Nephron (organoid): Measurements from ENCODE around the gene ITM2B.
"Not testable (repeated sequence)": the region's sequence is repeated elsewhere in the genome, so short reads cannot be mapped to it uniquely, and the experiment has no call there.

Source experiments
- H3K27ac Mint-ChIP-seq, 3 experiments: 2 replicates each; pipeline ENCODE4 v1.8.0; 2020; ENCODE audit warnings: mixed read lengths in 3 of 3, mild to moderate bottlenecking in 2 of 3, moderate library complexity in 1 of 3
- H3K27me3 Mint-ChIP-seq: 2 replicates; pipeline ENCODE4 v1.8.0; 2021; ENCODE audit warnings: low read depth, mild to moderate bottlenecking, moderate library complexity, mixed read lengths
- H3K36me3 Mint-ChIP-seq: 2 replicates; pipeline ENCODE4 v1.8.0; 2020; ENCODE audit warnings: low read depth, mixed read lengths
- H3K4me1 Mint-ChIP-seq: 2 replicates; pipeline ENCODE4 v1.8.0; 2020; ENCODE audit warnings: mixed read lengths
- H3K4me3 Mint-ChIP-seq, 3 experiments: 2 replicates each; pipeline ENCODE4 v1.8.0; 2020; ENCODE audit warnings: mild to moderate bottlenecking in 3 of 3, mixed read lengths in 3 of 3, moderate library complexity in 2 of 3
- H3K9me3 Mint-ChIP-seq: 2 replicates; pipeline ENCODE4 v1.8.0; 2020; ENCODE audit warnings: mixed read lengths
- TF ChIP-seq, protein P1 (sequence below), 3 experiments: fragments of 200-600 bp; sonication (generic); IDR thresholded peaks; one replicate each; pipeline ENCODE4 v1.5.0; 2021; ENCODE audit warnings: antibody characterized with exemption in 3 of 3; ENCODE audit not compliant: unreplicated experiment in 3 of 3

The ITM2B gene

DNA sequence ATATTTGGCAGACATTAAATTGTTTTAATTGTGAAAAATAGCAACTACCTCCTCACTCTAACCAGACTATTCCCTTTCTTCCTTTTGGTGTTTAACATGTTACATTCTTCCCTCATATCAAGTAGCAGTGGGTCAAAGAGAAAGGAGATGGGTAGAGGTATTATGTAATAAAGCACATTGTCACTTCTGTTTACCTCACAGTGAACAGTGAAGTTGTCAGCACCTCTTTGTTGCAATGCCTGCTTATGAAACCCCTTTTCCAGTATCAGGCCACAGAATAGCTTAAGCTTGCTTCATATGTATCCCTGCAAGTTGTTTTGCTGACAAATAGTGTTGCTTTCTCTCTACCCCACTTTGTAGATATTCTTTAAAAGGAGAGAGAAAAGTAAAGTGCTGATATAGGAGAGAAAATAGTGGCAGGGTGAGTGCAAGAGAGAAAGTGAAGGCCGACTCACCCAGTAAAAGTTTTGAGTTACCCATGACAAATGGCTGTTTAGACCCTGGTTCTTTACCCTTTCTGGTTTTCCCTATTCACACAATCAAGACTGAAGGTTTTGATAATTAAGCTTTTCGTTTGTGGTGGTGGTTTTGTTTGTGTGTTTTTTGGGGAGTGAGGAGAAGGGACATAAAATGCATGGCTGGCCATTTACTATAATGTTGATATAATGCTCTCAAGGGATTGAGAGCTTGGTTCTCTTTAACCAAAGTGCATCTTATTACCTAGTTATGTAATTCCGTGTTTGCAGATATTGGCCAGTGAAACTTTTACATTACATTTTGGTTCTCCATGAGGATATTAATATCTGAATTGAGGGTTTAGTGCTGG lies 3.7 kb downstream of the ITM2B start:
- Mint-ChIP-seq H3K27me3 (no peaks in the 10 kb centered on the region), H3K27ac (peak overlapping the region; percentile 68 to 99 (median 99)), H3K9me3 (no peaks in the 10 kb centered on the region), H3K4me3 (peak overlapping the region; percentile 97 to 99 (median 99)), H3K4me1 (peaks cover 44% of the 10 kb centered on the region), H3K36me3 (peaks cover 13% of the 10 kb centered on the region)
- TF ChIP-seq, protein P1, sequence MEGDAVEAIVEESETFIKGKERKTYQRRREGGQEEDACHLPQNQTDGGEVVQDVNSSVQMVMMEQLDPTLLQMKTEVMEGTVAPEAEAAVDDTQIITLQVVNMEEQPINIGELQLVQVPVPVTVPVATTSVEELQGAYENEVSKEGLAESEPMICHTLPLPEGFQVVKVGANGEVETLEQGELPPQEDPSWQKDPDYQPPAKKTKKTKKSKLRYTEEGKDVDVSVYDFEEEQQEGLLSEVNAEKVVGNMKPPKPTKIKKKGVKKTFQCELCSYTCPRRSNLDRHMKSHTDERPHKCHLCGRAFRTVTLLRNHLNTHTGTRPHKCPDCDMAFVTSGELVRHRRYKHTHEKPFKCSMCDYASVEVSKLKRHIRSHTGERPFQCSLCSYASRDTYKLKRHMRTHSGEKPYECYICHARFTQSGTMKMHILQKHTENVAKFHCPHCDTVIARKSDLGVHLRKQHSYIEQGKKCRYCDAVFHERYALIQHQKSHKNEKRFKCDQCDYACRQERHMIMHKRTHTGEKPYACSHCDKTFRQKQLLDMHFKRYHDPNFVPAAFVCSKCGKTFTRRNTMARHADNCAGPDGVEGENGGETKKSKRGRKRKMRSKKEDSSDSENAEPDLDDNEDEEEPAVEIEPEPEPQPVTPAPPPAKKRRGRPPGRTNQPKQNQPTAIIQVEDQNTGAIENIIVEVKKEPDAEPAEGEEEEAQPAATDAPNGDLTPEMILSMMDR (IDR thresholded peaks at IDR 0.05; ENCODE audit: unreplicated experiment in 3 of 3), result no peak

DNA sequence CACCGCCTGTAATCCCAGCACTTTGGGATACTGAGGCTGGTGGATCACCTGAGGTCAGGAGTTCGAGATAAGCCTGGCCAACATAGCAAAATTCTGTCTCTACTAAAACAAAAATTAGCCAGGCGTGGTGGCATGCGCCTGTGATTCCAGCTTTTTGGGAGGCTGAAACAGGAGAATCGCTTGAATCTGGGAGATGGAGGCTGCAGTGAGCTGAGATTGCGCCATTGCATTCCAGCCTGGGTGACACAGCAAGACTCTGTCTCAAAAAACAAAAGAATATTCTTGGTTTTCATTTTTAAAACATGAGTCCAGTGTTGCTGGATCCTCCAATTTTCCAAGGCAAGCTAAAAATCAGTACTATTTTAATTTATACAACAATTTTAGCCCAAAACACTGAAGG lies 6.4 kb downstream of the ITM2B start:
- H3K4me3 Mint-ChIP-seq, H3K27ac Mint-ChIP-seq, H3K9me3 Mint-ChIP-seq, H3K27me3 Mint-ChIP-seq: not testable (repeated sequence)
- Mint-ChIP-seq H3K36me3 (peaks cover 24% of the 10 kb centered on the region), H3K4me1 (peaks cover 40% of the 10 kb centered on the region)

DNA sequence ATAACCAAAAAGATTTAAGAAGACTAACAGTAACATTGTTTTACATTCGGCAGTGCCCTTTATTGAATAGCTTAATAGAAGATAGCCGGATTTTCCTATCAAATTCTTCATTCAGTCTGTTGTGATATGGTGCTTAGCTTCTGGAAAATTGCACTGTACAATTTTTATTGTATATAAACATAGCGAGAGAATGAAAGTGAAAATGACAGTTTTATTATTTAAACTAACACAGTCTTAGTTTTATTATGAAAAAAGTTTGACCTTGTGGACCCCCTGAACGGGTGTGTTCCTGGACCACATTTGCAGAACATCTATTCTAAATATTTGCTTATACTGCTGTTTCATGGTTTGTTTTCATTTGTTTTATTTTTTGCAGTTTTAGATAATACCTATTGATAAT lies 8.6 kb downstream of the ITM2B start:
- H3K27me3 Mint-ChIP-seq, result no peaks in the 10 kb centered on the region
- H3K9me3 Mint-ChIP-seq, result no peaks in the 10 kb centered on the region
- TF ChIP-seq, protein P1 (IDR thresholded peaks at IDR 0.05; ENCODE audit: unreplicated experiment in 3 of 3), result no peak
- H3K4me3 Mint-ChIP-seq, result no peak overlapping the region
- H3K36me3 Mint-ChIP-seq, result peaks cover 29% of the 10 kb centered on the region
- peaks cover 30% of the 10 kb centered on the region for H3K4me1 Mint-ChIP-seq
- no peak overlapping the region for H3K27ac Mint-ChIP-seq

DNA sequence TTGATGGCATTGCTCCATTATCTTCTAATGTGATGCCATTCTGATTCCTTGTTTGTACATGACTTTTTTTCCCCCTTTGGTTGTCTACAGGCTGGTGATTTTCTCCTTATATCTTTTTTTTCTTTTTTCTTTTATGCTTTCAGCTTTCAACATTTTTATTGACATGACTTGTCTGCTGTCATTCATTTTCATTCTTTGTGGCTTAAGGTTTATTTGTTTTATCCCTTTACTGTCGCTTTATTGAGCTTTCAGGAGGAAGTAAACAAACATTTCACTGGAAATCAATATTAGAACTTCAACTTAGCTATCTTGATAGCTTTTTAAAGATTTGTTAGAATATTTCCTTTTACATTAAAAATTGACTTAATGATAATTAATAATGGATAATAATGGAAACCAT lies 9.7 kb downstream of the ITM2B start:
- TF ChIP-seq, protein P1 (IDR thresholded peaks at IDR 0.05; ENCODE audit: unreplicated experiment in 3 of 3), result no peak
- no peak overlapping the region for H3K4me3 Mint-ChIP-seq
- no peaks in the 10 kb centered on the region for H3K27me3 Mint-ChIP-seq

DNA sequence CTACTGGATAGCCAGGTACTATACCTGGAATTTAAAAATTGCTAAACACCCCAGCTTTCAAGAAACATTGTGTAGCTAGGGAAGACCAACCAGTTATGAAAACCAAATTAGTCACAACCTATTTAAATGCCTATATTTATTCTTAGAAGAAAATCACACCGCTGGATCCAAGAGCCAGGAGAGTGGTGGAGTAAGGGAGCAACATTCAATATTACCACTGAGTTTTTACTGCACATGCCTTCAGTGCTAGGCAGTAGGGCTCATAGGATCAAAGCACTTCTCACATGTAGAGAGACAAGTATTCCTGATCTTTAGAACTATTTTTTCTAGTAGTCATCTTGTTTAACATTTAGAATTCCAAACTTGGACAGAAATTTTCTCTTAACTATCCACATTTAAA lies 11.2 kb downstream of the ITM2B start:
- no peaks in the 10 kb centered on the region for H3K27me3 Mint-ChIP-seq
- H3K4me3 Mint-ChIP-seq, result no peak overlapping the region
- peaks cover 24% of the 10 kb centered on the region for H3K4me1 Mint-ChIP-seq
- TF ChIP-seq, protein P1 (IDR thresholded peaks at IDR 0.05; ENCODE audit: unreplicated experiment in 3 of 3), result no peak
- H3K9me3 Mint-ChIP-seq, result no peaks in the 10 kb centered on the region
- peaks cover 28% of the 10 kb centered on the region for H3K36me3 Mint-ChIP-seq
- H3K27ac Mint-ChIP-seq, result no peak overlapping the region

More for the DNA sequence above, 9.7 kb downstream of the ITM2B start:
- Mint-ChIP-seq H3K4me1 (peaks cover 20% of the 10 kb centered on the region), H3K36me3 (peaks cover 28% of the 10 kb centered on the region), H3K27ac (no peak overlapping the region), H3K9me3 (no peaks in the 10 kb centered on the region)

DNA sequence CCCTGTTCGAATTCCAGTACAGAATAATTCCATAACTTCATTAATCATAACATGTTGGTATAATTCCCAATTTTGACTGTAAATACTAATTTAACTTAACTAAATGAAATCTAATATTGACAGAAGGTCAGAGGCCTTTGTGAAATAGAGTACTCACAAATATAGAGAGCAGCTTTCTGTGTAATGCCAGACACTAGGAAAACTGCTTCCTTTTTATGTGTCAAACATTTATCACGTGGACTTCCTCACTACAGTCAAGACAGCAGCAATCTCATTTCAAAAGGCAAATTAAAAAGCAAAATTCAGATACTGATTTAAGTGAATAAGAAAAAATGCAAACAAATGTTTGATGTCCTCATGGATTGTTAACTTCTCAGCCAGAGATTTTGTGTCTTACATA lies 13.1 kb downstream of the ITM2B start:
- H3K27me3 Mint-ChIP-seq, result no peaks in the 10 kb centered on the region
- peak overlapping the region; percentile 7 to 46 (median 11) for H3K27ac Mint-ChIP-seq
- H3K4me1 Mint-ChIP-seq, result peaks cover 33% of the 10 kb centered on the region
- TF ChIP-seq, protein P1 (IDR thresholded peaks at IDR 0.05; ENCODE audit: unreplicated experiment in 3 of 3), result no peak
- peaks cover 19% of the 10 kb centered on the region for H3K36me3 Mint-ChIP-seq
- H3K9me3 Mint-ChIP-seq, result no peaks in the 10 kb centered on the region
- no peak overlapping the region for H3K4me3 Mint-ChIP-seq
